DOHH2 (cell line): ENCODE measurements around the gene GLOD4.

Source experiments
- H3F3A ChIP-seq: fragments of 200-600 bp; sonication (generic), shearing (Covaris generic); 2 replicates; pipeline ENCODE4 v1.6.0; 2016; ENCODE audit warnings: antibody characterized with exemption, mild to moderate bottlenecking; ENCODE audit not compliant: control insufficient read depth, insufficient read depth
- H3K27ac ChIP-seq: fragments of 200-600 bp; sonication (generic); 2 replicates; pipeline ENCODE4 v1.5.1; 2014; ENCODE audit warnings: low read depth, mild to moderate bottlenecking, low read length, moderate library complexity
- H3K27me3 ChIP-seq: fragments of 200-600 bp; sonication (generic); 2 replicates; pipeline ENCODE4 v1.6.1; 2014; ENCODE audit warnings: mild to moderate bottlenecking, low read length, mixed read lengths; ENCODE audit not compliant: control insufficient read depth
- H3K36me3 ChIP-seq: fragments of 200-600 bp; sonication (generic); 2 replicates; pipeline ENCODE4 v1.6.1; 2014; ENCODE audit warnings: mild to moderate bottlenecking, low read length, moderate library complexity, mixed read lengths; ENCODE audit not compliant: control insufficient read depth
- H3K4me1 ChIP-seq: fragments of 200-600 bp; sonication (generic); 2 replicates; pipeline ENCODE4 v1.6.1; 2014; ENCODE audit warnings: mild to moderate bottlenecking, low read length, mixed read lengths; ENCODE audit not compliant: control insufficient read depth
- H3K4me2 ChIP-seq: fragments of 200-600 bp; sonication (generic); 2 replicates; pipeline ENCODE4 v1.6.0; 2014; ENCODE audit warnings: mild to moderate bottlenecking, low read length, moderate library complexity
- H3K4me3 ChIP-seq: fragments of 200-600 bp; sonication (generic); 2 replicates; pipeline ENCODE4 v1.5.1; 2014; ENCODE audit warnings: mild to moderate bottlenecking, low read length, mixed read lengths
- H3K79me2 ChIP-seq: fragments of 200-600 bp; sonication (generic); 2 replicates; pipeline ENCODE4 v1.6.1; 2014; ENCODE audit warnings: mild to moderate bottlenecking, low read length, mixed read lengths; ENCODE audit not compliant: control insufficient read depth
- H3K9me2 ChIP-seq: fragments of 200-600 bp; sonication (generic); replicated peaks from 2 replicates; pipeline ENCODE4 v1.6.1; 2014; ENCODE audit warnings: mild to moderate bottlenecking, low read length, mixed read lengths; ENCODE audit not compliant: control insufficient read depth
- H3K9me3 ChIP-seq: fragments of 200-600 bp; sonication (generic); 2 replicates; pipeline ENCODE4 v1.6.1; 2014; ENCODE audit warnings: antibody characterized with exemption, low read length, mixed read lengths; ENCODE audit not compliant: control insufficient read depth, insufficient read depth
- H4K20me1 ChIP-seq: fragments of 200-600 bp; sonication (generic); 2 replicates; pipeline ENCODE4 v1.6.0; 2014; ENCODE audit warnings: low read depth, mild to moderate bottlenecking, antibody characterized with exemption, low read length, moderate library complexity; ENCODE audit not compliant: control insufficient read depth, insufficient read depth
- CTCF ChIP-seq: fragments of 200-600 bp; sonication (generic); IDR thresholded peaks from one replicate; pipeline ENCODE4 v1.5.1; 2014; ENCODE audit warnings: antibody characterized with exemption, mild to moderate bottlenecking, low read depth, low read length; ENCODE audit not compliant: poor library complexity, severe bottlenecking
- EZH2phosphoT487 ChIP-seq: fragments of 200-600 bp; sonication (generic); IDR thresholded peaks from 2 replicates; pipeline ENCODE4 v1.6.1; 2017; ENCODE audit warnings: borderline replicate concordance, mild to moderate bottlenecking, antibody characterized with exemption, low read length, moderate library complexity, mixed read lengths

Gene GLOD4

GRCh38 chr17:728911-729310 is 53.2 kb downstream of the GLOD4 start:
- H3K36me3 ChIP-seq: peaks cover 9% of the 10 kb centered on the region
- peaks cover 21% of the 10 kb centered on the region for H3K79me2 ChIP-seq
- H3K9me3 ChIP-seq: no peaks in the 10 kb centered on the region
- H3K4me3 ChIP-seq: no peak overlapping the region
- peaks cover 17% of the 10 kb centered on the region for H3K4me1 ChIP-seq
- H4K20me1 ChIP-seq: no peaks in the 10 kb centered on the region
- no peaks in the 10 kb centered on the region for H3K27me3 ChIP-seq
- H3K9me2 ChIP-seq: no peaks in the 10 kb centered on the region
- no peak overlapping the region for H3K4me2 ChIP-seq
- H3F3A ChIP-seq: peaks cover 10% of the 10 kb centered on the region
- TF ChIP-seq EZH2phosphoT487 (no peak), CTCF (no peak)
- H3K27ac ChIP-seq: no peak overlapping the region

GRCh38 chr17:726271-726919 is 55.7 kb downstream of the GLOD4 start:
- Histone ChIP-seq H4K20me1 (no peaks in the 10 kb centered on the region), H3K4me3 (no peak overlapping the region), H3K27me3 (no peaks in the 10 kb centered on the region), H3K9me3 (no peaks in the 10 kb centered on the region), H3K36me3 (no peaks in the 10 kb centered on the region), H3F3A (peaks cover 17% of the 10 kb centered on the region), H3K4me1 (peaks cover 4% of the 10 kb centered on the region; the same call in 1 of the 2 replicates), H3K27ac (no peak overlapping the region), H3K4me2 (no peak overlapping the region), H3K79me2 (no peaks in the 10 kb centered on the region), H3K9me2 (no peaks in the 10 kb centered on the region)
- TF ChIP-seq EZH2phosphoT487 (no peak), CTCF (no peak)

- Histone ChIP-seq H3K4me1 (no peaks in the 10 kb centered on the region), H3F3A (peaks cover 20% of the 10 kb centered on the region), H3K36me3 (no peaks in the 10 kb centered on the region), H4K20me1 (no peaks in the 10 kb centered on the region), H3K79me2 (no peaks in the 10 kb centered on the region), H3K9me3 (no peaks in the 10 kb centered on the region), H3K4me3 (no peak overlapping the region), H3K9me2 (no peaks in the 10 kb centered on the region), H3K27me3 (no peaks in the 10 kb centered on the region), H3K4me2 (no peak overlapping the region), H3K27ac (no peak overlapping the region)
- TF ChIP-seq CTCF: no peak
Measured at GRCh38 chr17:725746-726145, 56.3 kb downstream of the GLOD4 start.
